Stimulated activated CD4-positive, alpha-beta T cell treated with anti-CD3 and anti-CD28 coated beads, Interleukin-1b, Interleukin-23, amount 100 ng/mL, for 4 hours (primary cell): Measurements from ENCODE around the gene ERBB4.
"Not testable (repeated sequence)": the region's sequence is repeated elsewhere in the genome, so short reads cannot be mapped to it uniquely, and the experiment has no call there.

Experiments
- DNase-seq, 2 donors: peaks; one replicate each; pipeline ENCODE4 v3.0.0-alpha.2; 2020; ENCODE audit warnings: low read depth in 2 of 2

Gene ERBB4

DNA sequence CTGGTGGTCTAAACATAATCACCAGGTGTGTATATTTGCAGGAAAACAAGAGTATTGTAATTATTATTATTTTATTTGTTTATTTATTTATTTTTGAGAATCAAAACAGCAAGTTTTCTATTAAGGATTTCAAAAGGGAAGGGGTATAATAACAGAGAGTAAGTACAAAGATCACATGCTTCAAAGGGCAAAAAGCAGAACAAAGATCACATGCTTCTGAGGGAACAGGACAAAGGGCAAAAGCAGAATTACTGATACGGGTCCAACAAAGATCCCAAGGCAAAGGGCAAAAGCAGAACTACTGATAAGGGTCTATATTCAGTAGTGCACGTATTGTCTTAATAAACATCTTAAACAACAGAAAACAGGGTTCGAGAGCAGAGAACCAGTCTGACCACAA lies 528.3 kb downstream of the ERBB4 start:
- DNase-seq, result not testable (repeated sequence)

- no peak for DNase-seq
Observed at GRCh38 chr2:212007972-212008371, 530.6 kb downstream of the ERBB4 start.

- DNase-seq, result no peak
Observed at GRCh38 chr2:212005085-212005671, 533.4 kb downstream of the ERBB4 start.

GRCh38 chr2:212001325-212001724 lies 537.3 kb downstream of the ERBB4 start:
- no peak for DNase-seq

- DNase-seq, result no peak
Observed at GRCh38 chr2:211996857-211997256, 541.7 kb downstream of the ERBB4 start.

GRCh38 chr2:211994806-211995205 lies 543.8 kb downstream of the ERBB4 start:
- DNase-seq, result no peak

- DNase-seq, result no peak
Observed at GRCh38 chr2:211990335-211990734, 548.3 kb downstream of the ERBB4 start.

- DNase-seq, result no peak
Observed at GRCh38 chr2:211986313-211986712, 552.3 kb downstream of the ERBB4 start.

GRCh38 chr2:211985393-211985792 lies 553.2 kb downstream of the ERBB4 start:
- DNase-seq, result no peak

GRCh38 chr2:211982162-211982561 lies 556.4 kb downstream of the ERBB4 start:
- DNase-seq, result no peak

DNA sequence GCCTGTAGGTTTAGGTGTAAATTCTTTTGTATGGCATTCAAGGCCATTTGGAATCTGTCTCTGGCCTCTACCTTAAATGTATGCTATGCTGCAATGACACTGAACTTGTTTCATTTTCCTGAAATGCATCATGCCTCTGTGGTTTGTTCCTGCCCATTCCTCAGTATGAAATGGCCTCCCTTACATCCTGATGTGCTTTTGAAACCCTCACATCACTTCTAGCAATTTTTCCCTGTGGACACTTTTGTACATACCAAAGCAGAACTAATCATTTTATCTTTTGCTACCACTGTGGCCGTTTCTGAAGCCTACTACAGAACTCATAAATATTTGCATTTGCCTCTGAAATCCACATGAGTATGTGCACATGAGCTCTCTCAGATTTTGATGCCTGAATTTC lies 557.2 kb downstream of the ERBB4 start:
- DNase-seq, result no peak

DNA sequence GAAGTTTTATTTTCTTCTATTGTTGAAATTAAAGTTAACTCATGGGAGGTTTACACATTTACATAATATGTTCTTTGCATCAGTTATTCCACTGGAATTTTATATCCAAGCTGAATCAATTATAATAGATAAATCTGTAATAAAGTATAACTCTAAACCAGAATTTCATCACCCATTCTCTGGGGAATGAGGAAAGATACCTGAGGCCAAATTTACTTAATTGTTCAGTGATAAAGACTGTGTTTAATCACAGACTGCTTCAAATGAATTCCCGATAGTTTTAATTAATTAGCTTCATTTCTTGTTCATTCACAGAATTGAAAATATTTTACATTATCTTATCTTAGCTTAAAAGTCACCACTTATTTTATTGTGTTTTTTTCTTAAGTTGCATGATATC lies 562.5 kb downstream of the ERBB4 start:
- no peak for DNase-seq

DNA sequence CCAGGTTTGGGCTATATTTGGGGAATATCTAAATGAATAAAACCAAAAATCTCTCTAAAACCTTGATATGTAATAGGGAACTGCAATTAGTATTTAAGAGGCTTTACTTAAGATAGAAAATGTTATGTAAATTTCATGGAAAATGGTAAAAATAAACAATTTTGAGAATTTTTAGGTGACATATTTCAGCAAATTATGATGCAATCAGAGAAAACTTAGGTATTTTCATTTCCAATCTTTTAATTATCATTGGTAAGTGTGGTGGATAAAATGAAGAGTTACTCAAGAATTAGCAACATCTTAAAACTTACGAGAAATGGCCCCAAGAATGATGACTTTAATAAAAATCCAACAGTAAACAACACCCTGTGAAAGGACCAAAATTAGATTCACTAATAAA lies 571.4 kb downstream of the ERBB4 start:
- no peak for DNase-seq

DNA sequence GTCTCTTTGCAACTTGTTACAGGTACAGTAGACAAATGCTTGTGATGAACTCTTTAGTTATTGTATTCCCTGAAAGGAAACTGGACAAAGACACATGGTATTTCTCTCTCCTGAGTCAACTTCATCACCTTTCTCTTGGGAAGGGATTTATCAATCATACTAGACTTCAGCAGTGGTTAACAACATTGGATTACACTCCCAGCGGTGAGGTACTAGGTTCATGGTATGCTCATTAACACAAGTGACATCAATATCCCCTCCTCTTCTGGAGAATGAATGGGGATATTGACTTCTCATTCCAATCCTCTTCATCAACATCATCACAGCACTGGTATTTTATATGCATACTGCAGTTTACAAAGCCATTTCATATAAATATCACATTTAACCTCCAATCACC lies 574.6 kb downstream of the ERBB4 start:
- no peak for DNase-seq

DNA sequence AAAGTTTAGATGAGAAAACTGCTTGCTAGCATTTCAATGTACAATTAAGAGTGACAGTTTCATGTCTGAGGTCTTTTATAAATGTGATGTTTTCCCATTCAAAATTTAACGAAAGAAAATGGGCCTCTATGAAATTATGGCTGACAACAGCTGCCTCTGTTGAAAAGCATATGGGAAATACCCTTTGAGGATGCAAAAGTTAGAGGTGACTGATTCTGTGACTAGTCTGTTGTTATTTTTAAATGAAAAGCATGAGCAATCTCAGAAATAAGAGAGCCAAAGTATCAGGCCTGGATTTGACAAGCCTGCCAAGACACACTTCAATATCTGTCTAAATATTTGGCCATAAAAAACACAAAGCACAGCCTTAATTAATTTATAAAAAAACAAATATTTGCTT lies 580.8 kb downstream of the ERBB4 start:
- no peak for DNase-seq

- DNase-seq, result no peak
Observed at GRCh38 chr2:211955648-211956047, 583.0 kb downstream of the ERBB4 start.

GRCh38 chr2:211948932-211949331 lies 589.7 kb downstream of the ERBB4 start:
- DNase-seq, result no peak

GRCh38 chr2:211946960-211947359 lies 591.6 kb downstream of the ERBB4 start:
- no peak for DNase-seq

DNA sequence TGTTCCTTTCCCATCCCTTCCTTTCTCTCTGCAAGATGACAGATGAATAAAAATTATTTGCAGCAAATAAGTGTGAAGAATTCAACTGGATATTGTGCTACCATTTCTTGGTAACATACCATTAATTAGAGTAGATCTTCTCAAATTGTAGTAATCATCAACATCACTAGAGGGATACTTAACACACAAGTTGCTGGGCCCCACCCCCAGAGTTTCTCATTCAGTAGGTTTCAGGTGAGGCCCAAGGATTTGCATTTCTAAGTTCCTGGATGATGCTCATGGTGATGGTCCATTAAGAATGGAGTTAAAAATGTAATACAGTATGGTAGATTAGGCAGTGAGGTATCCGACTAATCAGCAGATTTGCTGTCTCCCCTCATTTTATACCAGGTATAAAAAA lies 594.0 kb downstream of the ERBB4 start:
- no peak for DNase-seq

GRCh38 chr2:211942153-211942552 lies 596.4 kb downstream of the ERBB4 start:
- no peak for DNase-seq

GRCh38 chr2:211941216-211941747 lies 597.3 kb downstream of the ERBB4 start:
- no peak for DNase-seq

GRCh38 chr2:211939177-211939576 lies 599.4 kb downstream of the ERBB4 start:
- no peak for DNase-seq

DNA sequence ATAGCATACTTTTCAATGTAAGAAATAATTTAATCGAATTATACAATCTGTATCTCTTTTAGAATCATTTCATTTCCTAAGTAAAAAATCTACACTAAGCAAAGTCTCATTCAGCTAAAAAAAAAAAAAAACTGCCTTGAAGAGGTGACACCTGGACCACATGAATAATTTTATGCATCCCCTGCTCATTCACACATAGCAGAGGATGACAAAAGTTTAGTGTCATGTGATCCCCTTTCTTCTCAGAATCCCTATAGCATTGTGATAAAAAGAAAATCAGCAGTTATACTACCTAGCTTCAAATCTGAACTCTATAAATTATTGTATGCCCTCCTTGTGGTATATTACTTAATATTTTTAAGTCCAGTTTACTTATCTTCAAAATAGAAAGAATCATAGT lies 603.8 kb downstream of the ERBB4 start:
- DNase-seq, result no peak

DNA sequence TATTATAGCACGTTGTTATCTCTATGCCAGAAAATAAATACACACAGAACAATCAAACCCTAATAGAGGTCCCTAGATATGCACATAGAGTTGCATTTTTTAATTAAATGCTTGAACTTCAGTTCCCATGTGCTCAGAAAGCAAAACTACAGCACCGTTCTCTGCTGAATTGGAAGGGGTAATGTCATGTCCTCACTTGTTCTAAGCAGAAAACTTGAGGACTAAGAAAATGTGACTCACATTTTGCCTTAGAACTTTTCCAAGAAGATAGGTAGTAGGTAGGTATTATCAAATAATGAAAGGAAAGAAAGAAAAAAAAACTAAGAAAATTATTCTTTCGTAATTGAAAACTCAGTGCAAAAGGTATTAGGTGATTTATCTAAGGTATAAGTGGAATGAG lies 607.3 kb downstream of the ERBB4 start:
- DNase-seq, result no peak
